ENCODE data around the gene KCTD15. TPM values are rescaled to one million over a fixed set of nuclear protein-coding genes. Genes with fewer than 3 reads are reported as not detected.

The KCTD15 gene
- total and polyA plus RNA-seq, 4 donors: 0.89 to 13.8 (median 8.1) TPM

DNA sequence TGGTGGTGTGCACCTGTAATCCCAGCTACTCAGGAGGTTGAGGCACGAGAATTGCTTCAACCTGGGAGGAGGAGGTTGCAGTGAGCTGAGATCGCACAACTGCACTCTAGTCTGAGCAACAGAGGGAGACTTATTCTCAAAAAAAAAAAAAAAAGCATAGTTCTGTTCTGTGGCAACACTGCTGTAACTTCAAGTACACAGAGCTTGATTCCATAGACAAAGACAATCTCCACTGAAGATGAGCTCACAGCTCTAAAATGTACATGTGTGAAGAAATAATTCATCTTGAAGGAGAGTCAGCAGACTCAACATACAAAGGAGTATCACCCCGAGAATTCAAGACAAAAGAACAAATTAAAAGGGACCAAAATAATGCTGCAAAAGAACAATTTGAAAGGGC lies 47.8 kb downstream of the KCTD15 start:
- no peak for DNase-seq (ENCODE audit: low spot score)
- 74% methylated on average over 3 of the region's 3 CpGs for WGBS
- Histone ChIP-seq H3K4me1 (ENCODE audit: control insufficient read depth in 4 of 4, insufficient read depth in 4 of 4, low read length in 3 of 4) (no peaks in the 10 kb centered on the region), H3K4me3 (ENCODE audit: low read depth in 1 of 3, low read length in 3 of 3) (no peak overlapping the region), H3K36me3 (ENCODE audit: control insufficient read depth in 4 of 4, insufficient read depth in 3 of 4, low read depth in 1 of 4, low read length in 3 of 4) (no peaks in the 10 kb centered on the region), H3K9ac (ENCODE audit: low read depth in 1 of 2, low read length in 2 of 2) (no peak overlapping the region), H3K9me3 (ENCODE audit: control insufficient read depth in 4 of 4, low read length in 3 of 4) (no peaks in the 10 kb centered on the region), H3K27me3 (ENCODE audit: control insufficient read depth in 4 of 4, insufficient read depth in 4 of 4, low read length in 3 of 4) (no peaks in the 10 kb centered on the region), H3K27ac (ENCODE audit: low read depth in 1 of 2, low read length in 2 of 2) (no peak overlapping the region)
- TF ChIP-seq EGR1 (IDR thresholded peaks at IDR 0.05; ENCODE audit: low read depth in 2 of 2): no peak
- TF ChIP-seq TAF1 (conservative IDR thresholded peaks at IDR 0.05): no peak
- no peak for TF ChIP-seq RAD21 (IDR thresholded peaks at IDR 0.05)
- no peak for TF ChIP-seq GABPA (IDR thresholded peaks at IDR 0.05 in 1 of 2, conservative IDR thresholded peaks at IDR 0.05 in 1 of 2)
- TF ChIP-seq FOXA2 (IDR thresholded peaks at IDR 0.05): no peak
- TF ChIP-seq NR2F2 (IDR thresholded peaks at IDR 0.05): no peak
- no peak for TF ChIP-seq HNF4G (IDR thresholded peaks at IDR 0.05)
- no peak for TF ChIP-seq SP1 (IDR thresholded peaks at IDR 0.05)
- no peak for TF ChIP-seq CTCF (IDR thresholded peaks at IDR 0.05; ENCODE audit: low read depth, low read length, missing input control)
- TF ChIP-seq HNF4A (conservative IDR thresholded peaks at IDR 0.05): no peak
- no peak for TF ChIP-seq FOXA1 (IDR thresholded peaks at IDR 0.05)
- TF ChIP-seq RXRA (IDR thresholded peaks at IDR 0.05): no peak
- TF ChIP-seq ATF3 (IDR thresholded peaks at IDR 0.05): no peak
- TF ChIP-seq YY1 (IDR thresholded peaks at IDR 0.05): no peak
- no peak for TF ChIP-seq JUND (IDR thresholded peaks at IDR 0.05)
- TF ChIP-seq REST (IDR thresholded peaks at IDR 0.05): no peak
- TF ChIP-seq, protein P1, sequence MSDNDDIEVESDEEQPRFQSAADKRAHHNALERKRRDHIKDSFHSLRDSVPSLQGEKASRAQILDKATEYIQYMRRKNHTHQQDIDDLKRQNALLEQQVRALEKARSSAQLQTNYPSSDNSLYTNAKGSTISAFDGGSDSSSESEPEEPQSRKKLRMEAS (IDR thresholded peaks at IDR 0.05): no peak
- no peak for TF ChIP-seq ZBTB33 (IDR thresholded peaks at IDR 0.05)
